H1 (cell line): ENCODE results near the gene PPM1F. TPM values are rescaled to one million over a fixed set of nuclear protein-coding genes. Genes with fewer than 3 reads are reported as not detected.

Source experiments
- CTCF ChIA-PET: fragments of 300-600 bp; sonication (Branson Sonifier 250); formaldehyde crosslinking; loops from one replicate; lab custom pipeline; 2021; ENCODE audit not compliant: partially characterized antibody; lab: Charles Lee
- POLR2A ChIA-PET: fragments of 300-600 bp; sonication (Branson Sonifier 250); formaldehyde crosslinking; loops from one replicate; lab custom pipeline; 2021; ENCODE audit warnings: inconsistent platforms; ENCODE audit not compliant: partially characterized antibody; lab: Charles Lee
- DNase-seq, 2 experiments: peaks; one replicate each; pipeline versions ENCODE4 v3.0.0 to v3.0.0-alpha.2; 2010 to 2022; ENCODE audit warnings: low spot score in 2 of 2, low read depth in 1 of 2, mixed read lengths in 1 of 2
- FAIRE-seq: peaks from 2 replicates; lab custom pipeline; 2011; peaks lifted over from hg19 to GRCh38; lab: Jason Lieb, UNC
- H2AFZ ChIP-seq: 2 replicates; pipeline ENCODE4 v1.8.1; 2012; ENCODE audit warnings: low read length, inconsistent platforms
- H2AK5ac ChIP-seq: 2 replicates; pipeline ENCODE4 v1.6.1; 2013; ENCODE audit warnings: low read depth, low read length
- H2BK120ac ChIP-seq: replicated peaks from 2 replicates; pipeline ENCODE3; 2013; ENCODE audit warnings: low read depth, low read length, inconsistent platforms
- H2BK12ac ChIP-seq: 2 replicates; pipeline ENCODE4 v1.6.1; 2013; ENCODE audit warnings: low read depth, low read length
- H2BK15ac ChIP-seq: 2 replicates; pipeline ENCODE4 v1.6.1; 2013; ENCODE audit warnings: low read length
- H2BK20ac ChIP-seq: 2 replicates; pipeline ENCODE4 v1.6.1; 2013; ENCODE audit warnings: low read length
- H2BK5ac ChIP-seq: 2 replicates; pipeline ENCODE4 v1.6.1; 2013; ENCODE audit warnings: low read depth, low read length
- H3K14ac ChIP-seq: 2 replicates; pipeline ENCODE4 v1.6.1; 2013; ENCODE audit warnings: inconsistent platforms; ENCODE audit not compliant: insufficient read length
- H3K18ac ChIP-seq: 2 replicates; pipeline ENCODE4 v1.6.1; 2013; ENCODE audit warnings: low read length; ENCODE audit errors: extremely low read depth
- H3K23ac ChIP-seq: 2 replicates; pipeline ENCODE4 v1.6.1; 2013; ENCODE audit warnings: inconsistent platforms; ENCODE audit not compliant: insufficient read length
- H3K23me2 ChIP-seq: 2 replicates; pipeline ENCODE4 v1.6.1; 2013; ENCODE audit warnings: low read depth, low read length
- H3K27ac ChIP-seq: 2 replicates; pipeline ENCODE4 v1.6.1; 2011; ENCODE audit warnings: low read depth, low read length, inconsistent platforms
- H3K27me3 ChIP-seq, 4 experiments: replicated peaks in 1 of 4; 1 replicate in 1 of 4; 2 replicates in 3 of 4; pipeline versions ENCODE4 v1.6.1 to v1.8.1; 2011 to 2013; ENCODE audit warnings: low read length in 3 of 4, mild to moderate bottlenecking in 3 of 4, inconsistent platforms in 2 of 4, mixed read lengths in 2 of 4, moderate library complexity in 1 of 4; ENCODE audit not compliant: control insufficient read depth in 3 of 4, insufficient read depth in 3 of 4; ENCODE audit errors: extremely low read depth in 1 of 4
- H3K36me3 ChIP-seq, 4 experiments: 2 replicates each; pipeline versions ENCODE4 v1.6.1 to v1.8.1; 2011 to 2013; ENCODE audit warnings: mild to moderate bottlenecking in 4 of 4, low read length in 3 of 4, moderate library complexity in 2 of 4, control low read depth in 1 of 4, inconsistent platforms in 1 of 4; ENCODE audit not compliant: insufficient read depth in 4 of 4, control insufficient read depth in 2 of 4
- H3K4ac ChIP-seq: replicated peaks from 2 replicates; pipeline ENCODE3; 2013; ENCODE audit warnings: low read length, low read depth, mixed read lengths, inconsistent platforms; ENCODE audit not compliant: insufficient read length
- H3K4me1 ChIP-seq, 4 experiments: replicated peaks in 1 of 4; 1 replicate in 1 of 4; 2 replicates in 3 of 4; pipeline versions ENCODE4 v1.6.1 to v1.8.1; 2011 to 2013; ENCODE audit warnings: low read length in 3 of 4, inconsistent platforms in 2 of 4, mixed read lengths in 1 of 4; ENCODE audit not compliant: insufficient read depth in 4 of 4, control insufficient read depth in 3 of 4
- H3K4me2 ChIP-seq, 2 experiments: 2 replicates each; pipeline versions ENCODE4 v1.6.1 to v1.8.1; 2011 to 2013; ENCODE audit warnings: low read depth in 2 of 2, low read length in 2 of 2, control low read depth in 1 of 2, inconsistent platforms in 1 of 2, mild to moderate bottlenecking in 1 of 2; ENCODE audit not compliant: insufficient read depth in 1 of 2
- H3K4me3 ChIP-seq, 4 experiments: fragments of 200-600, 300-600 bp in 1 of 4; sonication (generic), shearing (Covaris generic), sonication (Bioruptor Twin) in 1 of 4; 2 replicates each; pipeline versions ENCODE4 v1.5.1 to v1.8.1; 2011 to 2016; ENCODE audit warnings: low read length in 4 of 4, low read depth in 3 of 4, control low read depth in 2 of 4, inconsistent platforms in 2 of 4, mild to moderate bottlenecking in 2 of 4, mixed read lengths in 1 of 4, moderate library complexity in 1 of 4; ENCODE audit not compliant: insufficient read depth in 2 of 4; ENCODE audit errors: extremely low read depth in 1 of 4
- H3K56ac ChIP-seq: replicated peaks from 2 replicates; pipeline ENCODE3; 2013; ENCODE audit warnings: low read depth, mild to moderate bottlenecking, mixed read lengths, low read length, inconsistent platforms; ENCODE audit not compliant: insufficient read length
- H3K79me1 ChIP-seq: 2 replicates; pipeline ENCODE4 v1.6.1; 2013; ENCODE audit warnings: low read depth, low read length, control low read depth
- H3K79me2 ChIP-seq, 2 experiments: 2 replicates each; pipeline versions ENCODE4 v1.6.1 to v1.8.1; 2012 to 2013; ENCODE audit warnings: low read length in 2 of 2, mild to moderate bottlenecking in 2 of 2, inconsistent platforms in 1 of 2; ENCODE audit not compliant: insufficient read depth in 2 of 2, control insufficient read depth in 1 of 2
- H3K9ac ChIP-seq, 4 experiments: replicated peaks in 1 of 4; 1 replicate in 1 of 4; 2 replicates in 3 of 4; pipeline versions ENCODE4 v1.6.1 to v1.8.1; 2011 to 2013; ENCODE audit warnings: low read depth in 3 of 4, low read length in 3 of 4, control low read depth in 2 of 4, mild to moderate bottlenecking in 2 of 4, moderate library complexity in 2 of 4, inconsistent platforms in 1 of 4; ENCODE audit errors: extremely low read depth in 1 of 4
- H3K9me3 ChIP-seq, 2 experiments: 2 replicates each; pipeline versions ENCODE4 v1.6.1 to v1.8.1; 2012 to 2013; ENCODE audit warnings: mild to moderate bottlenecking in 2 of 2, moderate library complexity in 2 of 2, control low read depth in 1 of 2, inconsistent platforms in 1 of 2, low read depth in 1 of 2, low read length in 1 of 2, mixed read lengths in 1 of 2; ENCODE audit not compliant: insufficient read depth in 2 of 2
- H4K20me1 ChIP-seq, 2 experiments: replicated peaks in 1 of 2; 2 replicates each; pipeline versions ENCODE3 to v1.8.1; 2011 to 2013; ENCODE audit warnings: inconsistent platforms in 2 of 2, low read length in 2 of 2, mild to moderate bottlenecking in 1 of 2; ENCODE audit not compliant: insufficient read depth in 2 of 2, control insufficient read depth in 1 of 2
- H4K5ac ChIP-seq: 2 replicates; pipeline ENCODE4 v1.6.1; 2013; ENCODE audit warnings: low read length, low read depth, mixed read lengths, inconsistent platforms; ENCODE audit not compliant: insufficient read length
- H4K8ac ChIP-seq: 2 replicates; pipeline ENCODE4 v1.8.0; 2013; ENCODE audit warnings: mild to moderate bottlenecking, moderate library complexity, low read length, inconsistent platforms; ENCODE audit not compliant: insufficient read depth; ENCODE audit errors: extremely low read depth
- H4K91ac ChIP-seq: replicated peaks from 2 replicates; pipeline ENCODE3; 2013; ENCODE audit warnings: low read length, mixed read lengths, inconsistent platforms; ENCODE audit not compliant: insufficient read length
- EGR1 ChIP-seq: IDR thresholded peaks from 2 replicates; pipeline ENCODE4 v1.6.1; 2011; ENCODE audit warnings: low read depth, low read length, borderline replicate concordance
- FOSL1 ChIP-seq: IDR thresholded peaks from 2 replicates; pipeline ENCODE4 v1.6.1; 2011; ENCODE audit warnings: mild to moderate bottlenecking, low read depth, low read length, moderate library complexity; ENCODE audit not compliant: insufficient read depth
- HDAC2 ChIP-seq, 2 experiments: fragments of 300-600 bp in 1 of 2; sonication (generic) in 1 of 2; IDR thresholded peaks; 2 replicates each; pipeline ENCODE4 v1.6.1; 2011 to 2012; ENCODE audit warnings: low read depth in 2 of 2, low read length in 2 of 2, mild to moderate bottlenecking in 2 of 2, moderate library complexity in 2 of 2, borderline replicate concordance in 1 of 2, inconsistent platforms in 1 of 2
- SUZ12 ChIP-seq: fragments of 200-600 bp; sonication (generic); IDR thresholded peaks from 2 replicates; pipeline ENCODE4 v1.6.1; 2012; ENCODE audit warnings: mild to moderate bottlenecking, inconsistent platforms, low read length, moderate library complexity, mixed read lengths
- TAF7 ChIP-seq: optimal IDR thresholded peaks from 2 replicates; pipeline ENCODE3; 2011; ENCODE audit warnings: low read depth, mild to moderate bottlenecking, inconsistent platforms, low read length, moderate library complexity, borderline replicate concordance
- USF2 ChIP-seq: IDR thresholded peaks from 2 replicates; pipeline ENCODE4 v1.6.1; 2011; ENCODE audit warnings: low read length, improper control_type of control experiment
- YY1 ChIP-seq: IDR thresholded peaks from 2 replicates; pipeline ENCODE4 v1.6.1; 2011; ENCODE audit warnings: low read depth, mild to moderate bottlenecking, low read length
- WGBS, 2 experiments: shearing (Covaris generic) in 1 of 2; methylation state at CpG; one replicate each; pipeline versions ENCODE4 v1.1.6 to v1.1.7; 2013 to 2015; ENCODE audit warnings: low lambda C conversion rate in 2 of 2, mixed read lengths in 2 of 2, inconsistent platforms in 1 of 2, low coverage in 1 of 2, missing lambda C conversion rate in 1 of 2; ENCODE audit not compliant: insufficient replicate concordance in 2 of 2, insufficient coverage in 1 of 2, insufficient read length in 1 of 2; ENCODE audit errors: extremely low coverage in 1 of 2, missing lambda C conversion rate in 1 of 2; 5-methylcytosine and 5-hydroxymethylcytosine counted together
- polyA plus RNA-seq, 7 experiments: library from polyadenylated mRNA; depleted of rRNA in 3 of 7; stranded (reverse) in 5 of 7; unstranded in 2 of 7; fragments of >200 nt in 5 of 7; fragments of 200-250 nt in 2 of 7; gene quantifications; 1 replicate in 5 of 7; 2 replicates in 1 of 7; 4 replicates in 1 of 7; pipeline versions ENCODE4 v1.2.1 to v1.2.3, GENCODE V29; 2011 to 2013; ENCODE audit warnings: missing spikeins in 2 of 7, mixed read lengths in 2 of 7
- total RNA-seq: library from RNA; stranded (reverse); fragmentation: NEBNext Ultra II Directional; extraction: Animal tissue kit (Norgen Biotek cat#: 25700); gene quantifications from 2 replicates; pipeline ENCODE4 v1.2.1, GENCODE V29; 2021

The PPM1F gene
- total and polyA plus RNA-seq, 2 of the 8 experiments (the other 6 are each of a cell fraction or from before 2014, with no cell fraction given): 12.4 to 22.8 TPM

- H3K27me3 ChIP-seq: peaks cover 2 to 9% (median 8%) of the 10 kb centered on the region in 4 experiments; a peak in 5 of 7 replicates
- H4K91ac ChIP-seq: no peak overlapping the region
- peaks cover 0 to 2% (median 0%) of the 10 kb centered on the region in 4 experiments; a peak in 2 of 7 replicates for H3K4me1 ChIP-seq
- H2AFZ ChIP-seq: no peak overlapping the region
- no peak overlapping the region for H2BK15ac ChIP-seq
- H3K9me3 ChIP-seq: no peaks in the 10 kb centered on the region
- no peak overlapping the region for H2BK120ac ChIP-seq
- CTCF ChIA-PET: interaction anchor here (2.3 to 5.6 kb wide), 2 partner anchors 9 to 27 kb away, joined by 9 to 47 read pairs; partner anchors contain the start of gene PPM1F
- H3K79me2 ChIP-seq: peaks cover 0 to 11% of the 10 kb centered on the region in 2 experiments
- H3K14ac ChIP-seq: no peak overlapping the region
- no peak overlapping the region for H2BK5ac ChIP-seq
- H3K23me2 ChIP-seq: 0 out of 2 replicates have a peak, but pooled peaks cover 3% of the 10 kb centered on the region
- no peak overlapping the region for H3K4me2 ChIP-seq
- H3K27ac ChIP-seq: no peak overlapping the region
- no peak overlapping the region for H3K9ac ChIP-seq
- no peak overlapping the region for H3K23ac ChIP-seq
- peaks cover 15% of the 10 kb centered on the region for H3K79me1 ChIP-seq
- FAIRE-seq (no peak), DNase-seq (no peak)
- 88% methylated on average over 7 of the region's 7 CpGs; no CpG with 5 or more reads in 1 of the 2 experiments for WGBS, 2 experiments
- H3K4ac ChIP-seq: no peak overlapping the region
- no peak overlapping the region for H2BK12ac ChIP-seq
- POLR2A ChIA-PET: interaction anchor here (2.9 to 3.9 kb wide), 3 partner anchors 9 to 16 kb away, joined by 17 to 19 read pairs (median 19); no protein-coding TSS in a partner anchor
- H2AK5ac ChIP-seq: no peak overlapping the region
- H3K18ac ChIP-seq: no peak overlapping the region
- no peak overlapping the region for H3K4me3 ChIP-seq
- H3K36me3 ChIP-seq: peaks cover 0 to 1% (median under 1%) of the 10 kb centered on the region in 4 experiments; a peak in 5 of 8 replicates
- H4K5ac ChIP-seq: no peak overlapping the region
- no peak for TF ChIP-seq EGR1
- TF ChIP-seq HDAC2 (IDR thresholded peaks at IDR 0.05; ENCODE audit: borderline replicate concordance in 1 of 2, low read depth in 2 of 2, low read length in 2 of 2): no peak
- TF ChIP-seq FOSL1: no peak
- TF ChIP-seq USF2: no peak
- TF ChIP-seq SUZ12: no peak
- TF ChIP-seq TAF7: no peak
- no peak for TF ChIP-seq YY1
- peaks cover 6 to 25% of the 10 kb centered on the region in 2 experiments for H4K20me1 ChIP-seq
- 0 out of 2 replicates have a peak overlapping the region, but pooled peaks have one; percentile 23 for H4K8ac ChIP-seq
- H2BK20ac ChIP-seq: no peak overlapping the region
- no peak overlapping the region for H3K56ac ChIP-seq
These were observed 27.9 kb upstream of the PPM1F start for GRCh38 chr22:21980547-21980946.
